Nephron (organoid): ENCODE data around the gene EGLN1.
A peak's percentile ranks its signal among the peaks of the same experiment; 100 is the strongest.

Source experiments
- H3K27ac Mint-ChIP-seq, 3 experiments: 2 replicates each; pipeline ENCODE4 v1.8.0; 2020; ENCODE audit warnings: mixed read lengths in 3 of 3, mild to moderate bottlenecking in 2 of 3, moderate library complexity in 1 of 3
- H3K27me3 Mint-ChIP-seq: 2 replicates; pipeline ENCODE4 v1.8.0; 2021; ENCODE audit warnings: low read depth, mild to moderate bottlenecking, moderate library complexity, mixed read lengths
- H3K36me3 Mint-ChIP-seq: 2 replicates; pipeline ENCODE4 v1.8.0; 2020; ENCODE audit warnings: low read depth, mixed read lengths
- H3K4me1 Mint-ChIP-seq: 2 replicates; pipeline ENCODE4 v1.8.0; 2020; ENCODE audit warnings: mixed read lengths
- H3K4me3 Mint-ChIP-seq, 3 experiments: 2 replicates each; pipeline ENCODE4 v1.8.0; 2020; ENCODE audit warnings: mild to moderate bottlenecking in 3 of 3, mixed read lengths in 3 of 3, moderate library complexity in 2 of 3
- H3K9me3 Mint-ChIP-seq: 2 replicates; pipeline ENCODE4 v1.8.0; 2020; ENCODE audit warnings: mixed read lengths
- CTCF ChIP-seq, 3 experiments: fragments of 200-600 bp; sonication (generic); IDR thresholded peaks; one replicate each; pipeline ENCODE4 v1.5.0; 2021; ENCODE audit warnings: antibody characterized with exemption in 3 of 3; ENCODE audit not compliant: unreplicated experiment in 3 of 3

EGLN1 gene

GRCh38 chr1:231407049-231407448 is 15.0 kb downstream of the EGLN1 start:
- H3K36me3 Mint-ChIP-seq: no peaks in the 10 kb centered on the region
- H3K27ac Mint-ChIP-seq: no peak overlapping the region
- TF ChIP-seq CTCF (IDR thresholded peaks at IDR 0.05; ENCODE audit: unreplicated experiment in 3 of 3): no peak
- H3K27me3 Mint-ChIP-seq: no peaks in the 10 kb centered on the region
- peak overlapping the region in 1 of 3 experiments; percentile 15 for H3K4me3 Mint-ChIP-seq
- peaks cover 8% of the 10 kb centered on the region for H3K4me1 Mint-ChIP-seq
- H3K9me3 Mint-ChIP-seq: no peaks in the 10 kb centered on the region

- no peaks in the 10 kb centered on the region for H3K9me3 Mint-ChIP-seq
- H3K36me3 Mint-ChIP-seq: no peaks in the 10 kb centered on the region
- H3K4me3 Mint-ChIP-seq: no peak overlapping the region
- no peaks in the 10 kb centered on the region for H3K27me3 Mint-ChIP-seq
- H3K27ac Mint-ChIP-seq: no peak overlapping the region
- TF ChIP-seq CTCF (IDR thresholded peaks at IDR 0.05; ENCODE audit: unreplicated experiment in 3 of 3): no peak
- peaks cover 8% of the 10 kb centered on the region for H3K4me1 Mint-ChIP-seq
Observed at GRCh38 chr1:231404318-231404717, 17.8 kb downstream of the EGLN1 start.

- Mint-ChIP-seq H3K27me3 (no peaks in the 10 kb centered on the region), H3K4me3 (no peak overlapping the region), H3K36me3 (no peaks in the 10 kb centered on the region), H3K9me3 (no peaks in the 10 kb centered on the region), H3K27ac (no peak overlapping the region), H3K4me1 (peaks cover 19% of the 10 kb centered on the region)
- TF ChIP-seq CTCF (IDR thresholded peaks at IDR 0.05; ENCODE audit: unreplicated experiment in 3 of 3): no peak
Observed at GRCh38 chr1:231401478-231401877, 20.6 kb downstream of the EGLN1 start.

GRCh38 chr1:231397886-231398671 is 24.0 kb downstream of the EGLN1 start:
- H3K9me3 Mint-ChIP-seq: no peaks in the 10 kb centered on the region
- H3K36me3 Mint-ChIP-seq: no peaks in the 10 kb centered on the region
- peaks cover 31% of the 10 kb centered on the region for H3K4me1 Mint-ChIP-seq
- no peaks in the 10 kb centered on the region for H3K27me3 Mint-ChIP-seq
- no peak overlapping the region for H3K27ac Mint-ChIP-seq
- no peak for TF ChIP-seq CTCF (IDR thresholded peaks at IDR 0.05; ENCODE audit: unreplicated experiment in 3 of 3)
- H3K4me3 Mint-ChIP-seq: no peak overlapping the region

GRCh38 chr1:231396643-231397042 is 25.4 kb downstream of the EGLN1 start:
- H3K4me1 Mint-ChIP-seq: peaks cover 31% of the 10 kb centered on the region
- no peak for TF ChIP-seq CTCF (IDR thresholded peaks at IDR 0.05; ENCODE audit: unreplicated experiment in 3 of 3)
- peak overlapping the region in 2 of 3 experiments; percentile 9 to 25 for H3K27ac Mint-ChIP-seq

GRCh38 chr1:231395998-231396390 is 26.1 kb downstream of the EGLN1 start:
- no peak for TF ChIP-seq CTCF (IDR thresholded peaks at IDR 0.05; ENCODE audit: unreplicated experiment in 3 of 3)
- Mint-ChIP-seq H3K9me3 (no peaks in the 10 kb centered on the region), H3K4me1 (peaks cover 31% of the 10 kb centered on the region), H3K27ac (peak overlapping the region; percentile 45 to 72 (median 52)), H3K4me3 (no peak overlapping the region), H3K36me3 (no peaks in the 10 kb centered on the region), H3K27me3 (no peaks in the 10 kb centered on the region)

More at GRCh38 chr1:231396643-231397042, 25.4 kb downstream of the EGLN1 start:
- Mint-ChIP-seq H3K4me3 (no peak overlapping the region), H3K27me3 (no peaks in the 10 kb centered on the region), H3K36me3 (no peaks in the 10 kb centered on the region), H3K9me3 (no peaks in the 10 kb centered on the region)
